ENCODE results near the gene NUP210.

Gene NUP210

DNA sequence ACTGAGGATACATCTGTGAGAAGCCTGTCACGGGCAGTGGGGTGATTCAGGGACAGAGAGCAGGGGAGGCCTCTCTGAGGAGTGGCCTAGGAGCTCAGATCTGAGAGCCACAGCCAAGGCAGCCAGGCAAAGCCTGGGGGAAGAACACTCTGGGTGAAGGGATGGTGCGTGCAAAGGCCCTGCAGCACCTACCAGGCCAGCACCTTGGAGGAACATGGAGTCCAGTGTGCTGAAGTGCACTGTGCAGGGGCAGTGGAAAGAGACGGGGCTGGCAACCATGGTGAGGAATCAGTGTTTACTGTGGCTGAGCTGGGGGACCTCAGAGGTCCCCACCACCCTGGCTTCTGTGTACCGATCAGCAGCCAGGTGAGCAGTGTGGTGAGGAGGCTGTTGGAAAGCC is 48.0 kb downstream of the NUP210 start:
- DNase-seq, result no peak

- no peak for DNase-seq
Observed at GRCh38 chr3:13371100-13372075, 48.7 kb downstream of the NUP210 start.

DNA sequence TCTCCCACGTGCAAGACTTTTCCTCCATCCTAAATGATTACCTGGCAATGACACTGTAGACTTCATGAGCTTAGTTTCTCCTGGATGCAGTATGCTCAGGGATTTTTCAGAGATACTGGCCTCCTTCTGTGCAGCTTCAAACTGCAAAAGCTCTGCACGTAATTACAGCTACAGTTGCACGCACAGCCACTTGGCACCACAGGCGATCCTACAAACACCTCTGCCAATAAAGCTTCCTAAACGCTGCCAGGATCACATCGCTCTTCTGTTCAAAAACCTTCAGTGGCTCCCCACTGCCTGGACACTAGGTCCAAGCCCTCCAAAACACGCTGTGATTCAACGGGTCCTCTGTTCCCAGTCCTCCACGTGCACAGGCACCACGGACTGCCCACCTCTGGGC is 49.5 kb downstream of the NUP210 start:
- no peak for DNase-seq

- no peak for DNase-seq
Observed at GRCh38 chr3:13370055-13370454, 50.1 kb downstream of the NUP210 start.

DNA sequence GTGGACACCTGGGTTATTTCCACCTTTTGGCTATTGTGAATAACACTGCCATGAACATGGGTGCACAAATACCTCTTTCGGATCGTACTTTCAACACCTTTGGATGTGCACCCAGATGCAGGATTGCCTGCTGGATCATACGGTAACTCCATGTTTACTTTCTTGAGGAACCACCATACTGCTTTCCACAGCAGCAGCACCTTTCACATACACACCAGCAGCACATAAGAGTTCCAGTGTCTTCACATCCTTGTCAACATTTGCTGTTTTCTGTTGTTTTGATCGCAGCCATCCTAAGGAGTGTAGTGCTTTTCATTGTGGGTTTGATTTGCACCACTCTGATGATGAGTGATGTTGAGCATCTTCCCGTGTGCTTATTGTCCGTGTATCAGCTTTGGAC is 51.3 kb downstream of the NUP210 start:
- DNase-seq, result no peak

- no peak for DNase-seq
Observed at GRCh38 chr3:13367728-13368127, 52.4 kb downstream of the NUP210 start.

DNA sequence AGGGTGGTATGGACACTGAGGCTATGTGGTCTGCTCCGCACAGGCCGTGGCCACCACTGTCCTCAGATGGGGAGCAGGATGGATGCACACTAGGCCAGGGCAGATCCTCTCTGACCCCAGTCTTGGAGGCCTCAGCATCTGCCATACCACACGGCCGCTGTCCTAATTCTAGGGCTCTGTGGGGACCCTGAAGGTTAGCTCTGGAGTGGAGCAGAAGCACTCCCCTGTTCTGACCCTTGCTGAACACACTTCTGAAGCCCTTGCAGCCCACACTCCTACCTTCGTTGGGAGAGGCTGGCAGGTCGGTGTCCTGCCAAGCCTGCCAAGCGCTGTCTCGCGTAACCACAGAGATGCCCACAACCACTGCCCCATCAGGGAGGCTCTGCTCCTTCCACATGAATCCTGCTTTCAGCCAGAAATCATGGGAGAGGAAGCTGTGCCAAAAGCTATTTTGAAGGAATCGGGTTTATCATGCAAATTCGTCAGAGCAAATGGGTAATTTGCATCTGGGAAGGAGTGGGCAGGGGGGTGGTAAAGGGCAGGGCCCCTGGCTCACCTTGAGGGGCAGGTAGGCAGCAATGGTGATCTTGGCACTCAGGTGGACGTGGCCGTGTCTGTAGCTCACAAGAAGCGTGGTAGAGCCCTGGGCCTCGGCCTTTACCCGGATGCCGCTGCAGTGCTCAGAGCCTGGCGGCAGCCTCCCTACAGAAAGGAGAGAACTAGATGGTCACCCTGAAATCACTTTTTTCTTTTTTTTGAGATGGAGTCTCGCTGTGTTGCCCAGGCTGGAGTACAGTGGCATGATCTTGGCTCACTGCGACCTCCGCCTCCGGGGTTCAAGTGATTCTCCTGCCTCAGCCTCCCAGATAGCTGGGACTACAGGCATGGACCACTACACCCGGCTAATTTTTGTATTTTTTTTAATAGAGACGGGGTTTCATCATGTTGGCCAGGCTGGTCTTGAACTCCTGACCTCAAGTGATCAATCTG is 54.4 kb downstream of the NUP210 start:
- DNase-seq, result no peak

GRCh38 chr3:13364602-13365271 is 55.4 kb downstream of the NUP210 start:
- no peak for DNase-seq

DNA sequence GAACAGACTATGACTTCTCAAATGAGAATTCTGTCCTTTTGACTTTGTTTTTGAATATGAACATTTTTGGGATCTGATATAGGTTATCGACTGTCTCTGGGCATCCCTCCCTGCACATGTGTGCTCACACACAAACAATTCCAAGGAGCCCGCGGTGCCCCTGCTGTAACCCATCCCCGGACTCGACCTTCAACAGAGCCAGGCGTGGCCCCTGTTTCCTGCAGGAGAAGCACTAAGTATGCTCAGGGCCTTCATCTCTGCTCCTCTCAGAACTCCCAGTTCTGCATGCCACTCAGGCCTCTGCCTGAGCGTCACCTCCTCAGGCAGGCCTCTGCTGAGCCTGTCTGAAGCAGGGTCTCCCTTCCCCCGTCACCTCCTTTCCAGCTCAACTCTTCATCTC is 57.6 kb downstream of the NUP210 start:
- DNase-seq, result no peak

DNA sequence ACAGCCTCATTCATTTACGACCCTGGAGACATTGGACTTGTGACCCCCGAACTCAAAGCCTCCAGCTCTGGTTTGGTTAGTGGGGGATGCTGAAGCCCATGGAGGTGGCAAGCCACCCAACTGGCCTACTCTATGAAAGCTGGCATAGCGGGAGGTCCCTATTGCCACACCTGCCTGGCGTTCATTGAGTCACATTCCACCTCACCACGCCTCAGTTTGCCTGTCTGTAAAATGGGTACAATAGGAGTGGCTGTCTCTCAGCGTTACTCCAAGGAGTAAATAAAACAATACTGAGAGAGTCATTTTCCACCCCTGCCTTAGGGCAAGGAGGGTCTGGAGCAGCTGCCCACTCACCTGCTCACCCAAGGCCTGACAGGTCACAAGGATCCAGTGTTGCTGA is 60.2 kb downstream of the NUP210 start:
- DNase-seq, result no peak

DNA sequence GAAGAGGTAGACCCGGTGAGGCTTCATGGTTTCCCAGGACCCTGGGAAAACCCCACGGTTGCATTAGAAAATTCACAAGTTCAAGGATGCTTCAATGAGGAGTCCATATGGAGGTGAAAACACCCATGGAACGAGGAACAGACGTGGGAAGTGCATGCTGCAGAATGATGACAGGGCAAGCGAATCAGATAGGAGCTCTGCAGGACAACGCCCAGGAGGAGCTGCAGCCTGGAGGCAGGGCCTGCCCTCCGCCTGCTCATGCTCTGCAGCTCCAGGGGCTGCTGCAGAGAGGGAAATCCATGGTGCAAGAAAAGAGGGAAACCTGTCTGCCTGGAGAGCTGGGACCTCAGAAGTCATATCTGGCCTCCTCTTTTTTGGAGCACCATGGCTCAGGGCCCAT is 61.5 kb downstream of the NUP210 start:
- no peak for DNase-seq

- DNase-seq, result no peak
Observed at GRCh38 chr3:13358051-13358450, 62.1 kb downstream of the NUP210 start.

- no peak for DNase-seq
Observed at GRCh38 chr3:13357074-13357473, 63.0 kb downstream of the NUP210 start.

GRCh38 chr3:13353936-13354542 is 66.1 kb downstream of the NUP210 start:
- DNase-seq, result no peak

- DNase-seq, result no peak
Observed at GRCh38 chr3:13353506-13353905, 66.6 kb downstream of the NUP210 start.

DNA sequence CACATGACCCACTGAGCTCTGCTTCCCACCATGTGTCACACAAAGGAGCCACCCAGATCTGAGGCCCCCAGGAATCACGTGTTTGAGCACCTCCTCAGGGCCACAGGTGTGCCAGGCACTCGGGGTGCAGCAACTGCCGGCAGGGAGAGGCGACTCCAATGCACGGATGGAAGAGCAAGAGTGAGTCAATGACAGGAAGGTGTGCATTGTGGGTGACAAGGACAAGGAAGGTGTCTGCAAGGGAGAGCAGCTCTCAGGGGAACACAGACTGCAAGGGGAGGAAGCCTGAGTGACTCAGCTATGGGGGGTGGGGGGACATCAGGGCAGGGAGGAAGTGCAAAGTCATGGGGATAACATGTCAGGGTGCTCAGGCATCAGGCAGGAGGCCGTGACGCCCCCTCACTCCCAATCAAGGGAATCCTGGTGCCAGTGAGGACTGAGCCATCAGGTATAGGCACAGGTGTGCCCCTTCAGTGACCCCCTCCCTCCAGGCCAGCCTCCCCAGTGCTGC is 67.4 kb downstream of the NUP210 start:
- DNase-seq, result no peak

- no peak for DNase-seq
Observed at GRCh38 chr3:13349823-13350222, 70.3 kb downstream of the NUP210 start.

DNA sequence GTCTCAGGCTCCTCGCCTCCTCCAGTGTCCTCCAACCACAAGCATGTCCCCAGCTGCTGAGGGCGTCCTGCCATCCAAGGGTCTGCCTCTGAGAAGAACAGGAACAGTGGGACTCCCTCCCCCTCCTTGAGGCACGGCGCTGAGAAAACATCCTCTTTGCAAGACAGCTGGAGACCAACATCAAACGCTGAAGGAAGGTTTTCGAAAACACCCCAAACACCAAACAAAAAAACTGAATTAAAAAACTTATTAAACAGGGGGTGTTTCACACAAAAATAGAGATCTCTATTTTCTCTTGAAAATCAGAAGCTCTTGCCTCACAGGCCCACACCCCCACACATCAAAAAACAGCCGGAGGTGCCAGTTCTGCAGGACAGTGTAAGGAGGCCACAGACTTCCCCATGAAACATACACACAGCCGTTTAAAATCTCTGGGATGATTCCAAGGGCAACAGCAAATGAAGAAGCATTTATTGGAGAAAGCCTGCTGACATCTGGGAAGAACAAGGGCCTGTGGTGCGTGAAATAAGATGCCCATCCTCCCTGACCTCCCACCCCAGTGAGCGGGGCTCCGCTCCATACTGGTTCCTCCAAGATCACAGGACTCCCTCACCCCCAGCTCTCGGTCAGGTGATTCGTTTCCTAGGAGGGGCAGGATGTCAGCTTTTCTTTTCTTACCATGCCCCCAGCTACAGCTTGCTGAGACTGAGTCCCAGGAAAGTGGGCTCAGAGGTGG is 71.3 kb downstream of the NUP210 start:
- DNase-seq, result peak in 1 of 4 experiments; percentile 6

- no peak for DNase-seq
Observed at GRCh38 chr3:13348100-13348499, 72.0 kb downstream of the NUP210 start.

- no peak for DNase-seq
Observed at GRCh38 chr3:13347390-13347950, 72.7 kb downstream of the NUP210 start.
